SK-N-SH treated with all-trans-retinoic acid at 6 μM for 48 hours (cell line): Measurements from ENCODE around the gene RNASE11.

Experiments used
- ATAC-seq: fragments of 200-7000 bp; cut with Tn5 transposase; 3 replicates; pipeline ENCODE4 v1.9.1; 2020; ENCODE audit warnings: mild to moderate bottlenecking, moderate library complexity
- ARNTL ChIP-seq: fragments of 450-650 bp; formaldehyde crosslinking; IDR thresholded peaks from 2 replicates; pipeline ENCODE4 v1.5.0; 2020; ENCODE audit warnings: low read depth, mild to moderate bottlenecking, moderate library complexity, borderline replicate concordance
- CSDC2 ChIP-seq: fragments of 250-450 bp; sonication (Bioruptor Pico); IDR thresholded peaks from 2 replicates; pipeline ENCODE4 v1.5.0; 2020; ENCODE audit warnings: mild to moderate bottlenecking, moderate library complexity
- GLIS3 ChIP-seq: fragments of 250-450 bp; sonication (Bioruptor Pico); IDR thresholded peaks from 2 replicates; pipeline ENCODE4 v1.5.0; 2020; ENCODE audit warnings: mild to moderate bottlenecking, moderate library complexity
- ISL1 ChIP-seq: fragments of 250-450 bp; sonication (Bioruptor Pico); IDR thresholded peaks from 2 replicates; pipeline ENCODE4 v2.1.2; 2022; ENCODE audit warnings: mild to moderate bottlenecking, moderate library complexity
- OSR1 ChIP-seq: fragments of 250-450 bp; sonication (Bioruptor Pico); IDR thresholded peaks from 2 replicates; pipeline ENCODE4 v1.8.0; 2022; ENCODE audit warnings: moderate library complexity, mild to moderate bottlenecking, inconsistent platforms
- PATZ1 ChIP-seq: fragments of 250-450 bp; sonication (Bioruptor Pico); IDR thresholded peaks from 2 replicates; pipeline ENCODE4 v1.8.0; 2020; ENCODE audit warnings: mild to moderate bottlenecking, moderate library complexity, borderline replicate concordance
- POU6F1 ChIP-seq: fragments of 250-450 bp; sonication (Bioruptor Pico); IDR thresholded peaks from 2 replicates; pipeline ENCODE4 v1.8.0; 2021; ENCODE audit warnings: low read depth, mild to moderate bottlenecking, moderate library complexity, borderline replicate concordance
- RARB ChIP-seq: fragments of 250-450 bp; sonication (Bioruptor Pico); IDR thresholded peaks from 2 replicates; pipeline ENCODE4 v1.8.0; 2021; ENCODE audit warnings: mild to moderate bottlenecking, moderate library complexity
- TCF4 ChIP-seq: fragments of 250-450 bp; sonication (Bioruptor Pico); IDR thresholded peaks from 2 replicates; pipeline ENCODE4 v1.8.0; 2021; ENCODE audit warnings: mild to moderate bottlenecking, moderate library complexity, borderline replicate concordance
- TOX ChIP-seq: fragments of 250-450 bp; sonication (Bioruptor Pico); IDR thresholded peaks from 2 replicates; pipeline ENCODE4 v1.8.0; 2021; ENCODE audit warnings: mild to moderate bottlenecking, moderate library complexity, borderline replicate concordance
- TSHZ2 ChIP-seq: fragments of 250-450 bp; sonication (Bioruptor Pico); IDR thresholded peaks from 2 replicates; pipeline ENCODE4 v1.5.0; 2020; ENCODE audit warnings: mild to moderate bottlenecking, moderate library complexity
- ZFP3 ChIP-seq: fragments of 250-450 bp; sonication (Bioruptor Pico); IDR thresholded peaks from 2 replicates; pipeline ENCODE4 v1.5.0; 2020; ENCODE audit warnings: mild to moderate bottlenecking, moderate library complexity
- ZFP30 ChIP-seq: fragments of 450-650 bp; formaldehyde crosslinking; IDR thresholded peaks from 2 replicates; pipeline ENCODE4 v1.5.0; 2022; ENCODE audit warnings: mild to moderate bottlenecking, moderate library complexity
- ZNF565 ChIP-seq: fragments of 450-650 bp; formaldehyde crosslinking; conservative IDR thresholded peaks from 2 replicates; pipeline ENCODE4 v1.5.0; 2020; ENCODE audit warnings: low read depth, mild to moderate bottlenecking, moderate library complexity
- ZNF70 ChIP-seq: fragments of 450-650 bp; formaldehyde crosslinking; IDR thresholded peaks from 2 replicates; pipeline ENCODE4 v1.5.0; 2020; ENCODE audit warnings: mild to moderate bottlenecking, moderate library complexity

RNASE11 gene

GRCh38 chr14:20617138-20618003 lies 29.6 kb upstream of the RNASE11 start (continued):
- no peak for TF ChIP-seq PATZ1 (CRISPR knock-in tag)
- TF ChIP-seq TSHZ2 (CRISPR knock-in tag), result no peak
- no peak for TF ChIP-seq ZNF70 (CRISPR knock-in tag)

- TF ChIP-seq CSDC2 (no peak), ZFP3 (no peak), OSR1 (CRISPR knock-in tag) (no peak), ZNF565 (CRISPR knock-in tag) (no peak), ARNTL (CRISPR knock-in tag) (no peak), ZFP30 (CRISPR knock-in tag) (no peak), POU6F1 (no peak), GLIS3 (CRISPR knock-in tag) (no peak)
- ATAC-seq, result no peak
Observed at GRCh38 chr14:20615996-20616395, 28.2 kb upstream of the RNASE11 start.

- TF ChIP-seq ISL1 (CRISPR knock-in tag), result no peak
- TF ChIP-seq OSR1 (CRISPR knock-in tag), result no peak
- no peak for TF ChIP-seq TOX (CRISPR knock-in tag)
- no peak for ATAC-seq
Observed at GRCh38 chr14:20614038-20614840, 26.4 kb upstream of the RNASE11 start.

- TF ChIP-seq PATZ1 (CRISPR knock-in tag) (peak; percentile 12; the same call in 1 of the 2 replicates), TSHZ2 (CRISPR knock-in tag) (0 out of 2 replicates have a peak, but pooled peaks have one; percentile 42), RARB (CRISPR knock-in tag) (no peak), GLIS3 (CRISPR knock-in tag) (peak; percentile 58; the same call in 1 of the 2 replicates), TCF4 (CRISPR knock-in tag) (no peak)
- TF ChIP-seq, all 23 proteins: peak for 3
- peak; percentile 81 for ATAC-seq
Observed at GRCh38 chr14:20613094-20614037, 25.6 kb upstream of the RNASE11 start.
